ENCODE results near the gene PRAC1.

Gene PRAC1

GRCh38 chr17:48690655-48691054, 31.7 kb downstream of the PRAC1 start:
- no peak overlapping the region for H3K4me3 ChIP-seq (ENCODE audit: low read length)
- TF ChIP-seq CTCF (IDR thresholded peaks at IDR 0.05; ENCODE audit: insufficient read depth, low read depth, low read length, missing control alignments) = no peak
- DNase-seq (ENCODE audit: low read depth) = no peak

- no peak for TF ChIP-seq CTCF (IDR thresholded peaks at IDR 0.05; ENCODE audit: insufficient read depth, low read depth, low read length, missing control alignments)
- no peak for DNase-seq (ENCODE audit: low read depth)
- H3K4me3 ChIP-seq (ENCODE audit: low read length) = no peak overlapping the region
Measured at GRCh38 chr17:48681609-48682008, 40.7 kb downstream of the PRAC1 start.

GRCh38 chr17:48679385-48680096, 42.8 kb downstream of the PRAC1 start:
- DNase-seq (ENCODE audit: low read depth) = no peak
- no peak overlapping the region for H3K4me3 ChIP-seq (ENCODE audit: low read length)
- TF ChIP-seq CTCF (IDR thresholded peaks at IDR 0.05; ENCODE audit: insufficient read depth, low read depth, low read length, missing control alignments) = no peak

- peak; percentile 64 for TF ChIP-seq CTCF (IDR thresholded peaks at IDR 0.05; ENCODE audit: insufficient read depth, low read depth, low read length, missing control alignments)
- DNase-seq (ENCODE audit: low read depth) = peak; percentile 65
- no peak overlapping the region for H3K4me3 ChIP-seq (ENCODE audit: low read length)
Measured at GRCh38 chr17:48678141-48678971, 44.0 kb downstream of the PRAC1 start.

GRCh38 chr17:48676963-48677558, 45.3 kb downstream of the PRAC1 start:
- no peak for TF ChIP-seq CTCF (IDR thresholded peaks at IDR 0.05; ENCODE audit: insufficient read depth, low read depth, low read length, missing control alignments)
- DNase-seq (ENCODE audit: low read depth) = no peak
- H3K4me3 ChIP-seq (ENCODE audit: low read length) = no peak overlapping the region

GRCh38 chr17:48672340-48672739, 50.0 kb downstream of the PRAC1 start:
- no peak for DNase-seq (ENCODE audit: low read depth)
- TF ChIP-seq CTCF (IDR thresholded peaks at IDR 0.05; ENCODE audit: insufficient read depth, low read depth, low read length, missing control alignments) = no peak
- H3K4me3 ChIP-seq (ENCODE audit: low read length) = no peak overlapping the region

Data from epithelial cell of esophagus (primary cell).